ENCODE measurements around the gene PRR20A. TPM values are rescaled to one million over a fixed set of nuclear protein-coding genes. Genes with fewer than 3 reads are reported as not detected.
"Not testable (repeated sequence)": the region's sequence is repeated elsewhere in the genome, so short reads cannot be mapped to it uniquely, and the experiment has no call there.

PRR20A gene
- total RNA-seq, 1 experiment from 2014 or later = not detected

GRCh38 chr13:57148106-57148505 lies 7.4 kb downstream of the PRR20A start:
- H3K9me3 ChIP-seq (ENCODE audit: control insufficient read depth, insufficient read depth, low read depth, low read length); CTCF ChIA-PET; intact Hi-C loops (cut with micrococcal nuclease; ENCODE audit: unreplicated experiment); DNase-seq (ENCODE audit: low read depth, low spot score); H3K4me1 ChIP-seq (ENCODE audit: control insufficient read depth, insufficient read depth, low read length); H3K27ac ChIP-seq (ENCODE audit: low read length); BruUV-seq (replicated peaks); H3K4me3 ChIP-seq (ENCODE audit: low read depth in 2 of 2, low read length in 2 of 2); H3K36me3 ChIP-seq (ENCODE audit: control insufficient read depth, insufficient read depth, low read length); POLR2A ChIA-PET; in situ Hi-C loops (cut with HindIII; ENCODE audit: low pct_unique_long_range_greater_than_20kb, low sequenced_read_pairs); H3K27me3 ChIP-seq (ENCODE audit: control insufficient read depth, insufficient read depth, low read length); ATAC-seq: not testable (repeated sequence)

DNA sequence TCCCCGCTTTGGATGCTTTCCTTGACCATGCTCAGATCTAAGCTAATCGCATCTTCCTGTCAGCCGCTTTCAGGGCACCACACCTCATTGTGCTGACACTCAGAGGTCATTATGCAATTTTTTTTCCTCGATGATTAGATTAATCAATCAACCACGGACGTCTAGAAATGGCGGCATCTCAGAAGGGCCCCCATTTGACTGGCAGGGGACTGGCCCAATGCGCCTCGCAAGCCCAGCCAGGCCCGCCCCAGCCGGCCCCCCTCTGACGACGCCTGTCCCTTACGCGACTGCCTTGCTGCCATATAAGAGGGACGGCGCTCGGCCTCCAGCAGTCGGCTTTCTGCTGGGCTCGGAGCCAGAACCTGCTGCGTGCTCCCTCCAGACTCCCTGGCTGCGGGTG lies 13.0 kb downstream of the PRR20A start, which contains the start of gene PRR20C:
TSS of gene PRR20C (plus strand) at position 301 of the 400 bp plus-strand sequence. CDS start 387 bp downstream, outside the sequence.
- H3K36me3 ChIP-seq (ENCODE audit: control insufficient read depth, insufficient read depth, low read length); DNase-seq (ENCODE audit: low read depth, low spot score); H3K4me3 ChIP-seq (ENCODE audit: low read depth in 2 of 2, low read length in 2 of 2); POLR2A ChIA-PET; intact Hi-C loops (cut with micrococcal nuclease; ENCODE audit: unreplicated experiment); H3K27me3 ChIP-seq (ENCODE audit: control insufficient read depth, insufficient read depth, low read length); H3K9me3 ChIP-seq (ENCODE audit: control insufficient read depth, insufficient read depth, low read depth, low read length); H3K4me1 ChIP-seq (ENCODE audit: control insufficient read depth, insufficient read depth, low read length); BruUV-seq (replicated peaks); CTCF ChIA-PET; in situ Hi-C loops (cut with HindIII; ENCODE audit: low pct_unique_long_range_greater_than_20kb, low sequenced_read_pairs); H3K27ac ChIP-seq (ENCODE audit: low read length); ATAC-seq: not testable (repeated sequence)

GRCh38 chr13:57160332-57160731 lies 19.6 kb downstream of the PRR20A start, which contains the start of gene PRR20D:
TSS of gene PRR20D (plus strand) at chr13:57160632. CDS start at chr13:57161019, 387 bp downstream.
- H3K36me3 ChIP-seq (ENCODE audit: control insufficient read depth, insufficient read depth, low read length); H3K27me3 ChIP-seq (ENCODE audit: control insufficient read depth, insufficient read depth, low read length); in situ Hi-C loops (cut with HindIII; ENCODE audit: low pct_unique_long_range_greater_than_20kb, low sequenced_read_pairs); ATAC-seq; H3K27ac ChIP-seq (ENCODE audit: low read length); POLR2A ChIA-PET; H3K9me3 ChIP-seq (ENCODE audit: control insufficient read depth, insufficient read depth, low read depth, low read length); DNase-seq (ENCODE audit: low read depth, low spot score); CTCF ChIA-PET; intact Hi-C loops (cut with micrococcal nuclease; ENCODE audit: unreplicated experiment); H3K4me3 ChIP-seq (ENCODE audit: low read depth in 2 of 2, low read length in 2 of 2); H3K4me1 ChIP-seq (ENCODE audit: control insufficient read depth, insufficient read depth, low read length); BruUV-seq (replicated peaks): not testable (repeated sequence)

- CTCF ChIA-PET; BruUV-seq (replicated peaks); ATAC-seq: not testable (repeated sequence)
Measured at GRCh38 chr13:57166897-57167296, 26.2 kb downstream of the PRR20A start, which contains the start of gene PRR20E. TSS of gene PRR20E (plus strand) at chr13:57167197. CDS start at chr13:57167584, 387 bp downstream.

GRCh38 chr13:57191667-57192066 lies 50.9 kb downstream of the PRR20A start:
- ATAC-seq (no peak), DNase-seq (ENCODE audit: low read depth, low spot score) (no peak)
- ChIA-PET POLR2A (no interaction called here), CTCF (no interaction called here)
- Histone ChIP-seq H3K36me3 (ENCODE audit: control insufficient read depth, insufficient read depth, low read length) (no peaks in the 10 kb centered on the region), H3K4me1 (ENCODE audit: control insufficient read depth, insufficient read depth, low read length) (no peaks in the 10 kb centered on the region), H3K9me3 (ENCODE audit: control insufficient read depth, insufficient read depth, low read depth, low read length) (no peaks in the 10 kb centered on the region), H3K27ac (ENCODE audit: low read length) (no peak overlapping the region), H3K27me3 (ENCODE audit: control insufficient read depth, insufficient read depth, low read length) (no peaks in the 10 kb centered on the region), H3K4me3 (ENCODE audit: low read depth in 2 of 2, low read length in 2 of 2) (no peak overlapping the region)
- TF ChIP-seq TCF7L2 (IDR thresholded peaks at IDR 0.05; ENCODE audit: low read depth, low read length) = no peak
- TF ChIP-seq, protein P1, sequence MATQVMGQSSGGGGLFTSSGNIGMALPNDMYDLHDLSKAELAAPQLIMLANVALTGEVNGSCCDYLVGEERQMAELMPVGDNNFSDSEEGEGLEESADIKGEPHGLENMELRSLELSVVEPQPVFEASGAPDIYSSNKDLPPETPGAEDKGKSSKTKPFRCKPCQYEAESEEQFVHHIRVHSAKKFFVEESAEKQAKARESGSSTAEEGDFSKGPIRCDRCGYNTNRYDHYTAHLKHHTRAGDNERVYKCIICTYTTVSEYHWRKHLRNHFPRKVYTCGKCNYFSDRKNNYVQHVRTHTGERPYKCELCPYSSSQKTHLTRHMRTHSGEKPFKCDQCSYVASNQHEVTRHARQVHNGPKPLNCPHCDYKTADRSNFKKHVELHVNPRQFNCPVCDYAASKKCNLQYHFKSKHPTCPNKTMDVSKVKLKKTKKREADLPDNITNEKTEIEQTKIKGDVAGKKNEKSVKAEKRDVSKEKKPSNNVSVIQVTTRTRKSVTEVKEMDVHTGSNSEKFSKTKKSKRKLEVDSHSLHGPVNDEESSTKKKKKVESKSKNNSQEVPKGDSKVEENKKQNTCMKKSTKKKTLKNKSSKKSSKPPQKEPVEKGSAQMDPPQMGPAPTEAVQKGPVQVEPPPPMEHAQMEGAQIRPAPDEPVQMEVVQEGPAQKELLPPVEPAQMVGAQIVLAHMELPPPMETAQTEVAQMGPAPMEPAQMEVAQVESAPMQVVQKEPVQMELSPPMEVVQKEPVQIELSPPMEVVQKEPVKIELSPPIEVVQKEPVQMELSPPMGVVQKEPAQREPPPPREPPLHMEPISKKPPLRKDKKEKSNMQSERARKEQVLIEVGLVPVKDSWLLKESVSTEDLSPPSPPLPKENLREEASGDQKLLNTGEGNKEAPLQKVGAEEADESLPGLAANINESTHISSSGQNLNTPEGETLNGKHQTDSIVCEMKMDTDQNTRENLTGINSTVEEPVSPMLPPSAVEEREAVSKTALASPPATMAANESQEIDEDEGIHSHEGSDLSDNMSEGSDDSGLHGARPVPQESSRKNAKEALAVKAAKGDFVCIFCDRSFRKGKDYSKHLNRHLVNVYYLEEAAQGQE (IDR thresholded peaks at IDR 0.05; ENCODE audit: insufficient read depth in 1 of 2, low read depth in 2 of 2, low read length in 1 of 2) = no peak
- TF ChIP-seq POLR2AphosphoS5 (IDR thresholded peaks at IDR 0.05; ENCODE audit: low read depth, low read length) = no peak
- TF ChIP-seq, protein P2, sequence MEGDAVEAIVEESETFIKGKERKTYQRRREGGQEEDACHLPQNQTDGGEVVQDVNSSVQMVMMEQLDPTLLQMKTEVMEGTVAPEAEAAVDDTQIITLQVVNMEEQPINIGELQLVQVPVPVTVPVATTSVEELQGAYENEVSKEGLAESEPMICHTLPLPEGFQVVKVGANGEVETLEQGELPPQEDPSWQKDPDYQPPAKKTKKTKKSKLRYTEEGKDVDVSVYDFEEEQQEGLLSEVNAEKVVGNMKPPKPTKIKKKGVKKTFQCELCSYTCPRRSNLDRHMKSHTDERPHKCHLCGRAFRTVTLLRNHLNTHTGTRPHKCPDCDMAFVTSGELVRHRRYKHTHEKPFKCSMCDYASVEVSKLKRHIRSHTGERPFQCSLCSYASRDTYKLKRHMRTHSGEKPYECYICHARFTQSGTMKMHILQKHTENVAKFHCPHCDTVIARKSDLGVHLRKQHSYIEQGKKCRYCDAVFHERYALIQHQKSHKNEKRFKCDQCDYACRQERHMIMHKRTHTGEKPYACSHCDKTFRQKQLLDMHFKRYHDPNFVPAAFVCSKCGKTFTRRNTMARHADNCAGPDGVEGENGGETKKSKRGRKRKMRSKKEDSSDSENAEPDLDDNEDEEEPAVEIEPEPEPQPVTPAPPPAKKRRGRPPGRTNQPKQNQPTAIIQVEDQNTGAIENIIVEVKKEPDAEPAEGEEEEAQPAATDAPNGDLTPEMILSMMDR (IDR thresholded peaks at IDR 0.05) = no peak
- TF ChIP-seq SIN3A (IDR thresholded peaks at IDR 0.05; ENCODE audit: borderline replicate concordance, insufficient read depth, low read depth, low read length) = no peak
- intact Hi-C loops (cut with micrococcal nuclease; ENCODE audit: unreplicated experiment) (no loop called here), in situ Hi-C loops (cut with HindIII; ENCODE audit: low pct_unique_long_range_greater_than_20kb, low sequenced_read_pairs) (no loop called here)
- BruUV-seq (replicated peaks) = no TSS peak

More at GRCh38 chr13:57166897-57167296, 26.2 kb downstream of the PRR20A start, which contains the start of gene PRR20E:
- H3K9me3 ChIP-seq (ENCODE audit: control insufficient read depth, insufficient read depth, low read depth, low read length); in situ Hi-C loops (cut with HindIII; ENCODE audit: low pct_unique_long_range_greater_than_20kb, low sequenced_read_pairs); DNase-seq (ENCODE audit: low read depth, low spot score); H3K27me3 ChIP-seq (ENCODE audit: control insufficient read depth, insufficient read depth, low read length); intact Hi-C loops (cut with micrococcal nuclease; ENCODE audit: unreplicated experiment); H3K4me1 ChIP-seq (ENCODE audit: control insufficient read depth, insufficient read depth, low read length); H3K36me3 ChIP-seq (ENCODE audit: control insufficient read depth, insufficient read depth, low read length); POLR2A ChIA-PET; H3K4me3 ChIP-seq (ENCODE audit: low read depth in 2 of 2, low read length in 2 of 2); H3K27ac ChIP-seq (ENCODE audit: low read length): not testable (repeated sequence)

All from Panc1 (cell line).